Measurements from ENCODE around the gene MLNR.

Gene MLNR

GRCh38 chr13:49206641-49207040 is 13.5 kb upstream of the MLNR start:
- no peak for TF ChIP-seq CTCF (IDR thresholded peaks at IDR 0.05; ENCODE audit: low read length, missing control alignments)
- no peak overlapping the region for H3K4me3 ChIP-seq (replicated peaks; ENCODE audit: low read depth, low read length)
- DNase-seq (ENCODE audit: low read depth), result no peak

- TF ChIP-seq CTCF (IDR thresholded peaks at IDR 0.05; ENCODE audit: low read length, missing control alignments), result no peak
Observed at GRCh38 chr13:49208619-49209018, 11.5 kb upstream of the MLNR start.

GRCh38 chr13:49210114-49210513 is 10.0 kb upstream of the MLNR start:
- H3K4me3 ChIP-seq (replicated peaks; ENCODE audit: low read depth, low read length), result no peak overlapping the region
- TF ChIP-seq CTCF (IDR thresholded peaks at IDR 0.05; ENCODE audit: low read length, missing control alignments), result no peak
- no peak for DNase-seq (ENCODE audit: low read depth)

More at GRCh38 chr13:49208619-49209018, 11.5 kb upstream of the MLNR start:
- no peak overlapping the region for H3K4me3 ChIP-seq (replicated peaks; ENCODE audit: low read depth, low read length)
- DNase-seq (ENCODE audit: low read depth), result no peak

- no peak for TF ChIP-seq CTCF (IDR thresholded peaks at IDR 0.05; ENCODE audit: low read length, missing control alignments)
- H3K4me3 ChIP-seq (replicated peaks; ENCODE audit: low read depth, low read length), result no peak overlapping the region
- DNase-seq (ENCODE audit: low read depth), result no peak
Observed at GRCh38 chr13:49210669-49211068, 9.5 kb upstream of the MLNR start.

GRCh38 chr13:49213539-49213938 is 6.6 kb upstream of the MLNR start:
- TF ChIP-seq CTCF (IDR thresholded peaks at IDR 0.05; ENCODE audit: low read length, missing control alignments), result no peak
- no peak for DNase-seq (ENCODE audit: low read depth)
- H3K4me3 ChIP-seq (replicated peaks; ENCODE audit: low read depth, low read length), result no peak overlapping the region

- no peak for TF ChIP-seq CTCF (IDR thresholded peaks at IDR 0.05; ENCODE audit: low read length, missing control alignments)
- no peak overlapping the region for H3K4me3 ChIP-seq (replicated peaks; ENCODE audit: low read depth, low read length)
- no peak for DNase-seq (ENCODE audit: low read depth)
Observed at GRCh38 chr13:49213997-49214916, 5.9 kb upstream of the MLNR start.

Data from fibroblast of pulmonary artery (primary cell).